HepG2 (cell line): ENCODE measurements around the gene F9. TPM values are rescaled to one million over a fixed set of nuclear protein-coding genes. Genes with fewer than 3 reads are reported as not detected.

ENCODE experiments used
- ATAC-seq: fragments of 200-7000 bp; cut with Tn5 transposase; 3 replicates; pipeline ENCODE4 v1.9.1; 2020; ENCODE audit warnings: mild to moderate bottlenecking, moderate library complexity
- BruUV-seq: library from RNA; stranded (reverse); fragments of 400-500 nt; replicated peaks from 2 replicates; lab custom pipeline; 2021; lab: Mats Ljungman, UMichigan
- CTCF ChIA-PET: fragments of 300-600 bp; formaldehyde crosslinking; extraction: SDS; loops from one replicate; lab custom pipeline; 2021; ENCODE audit warnings: low total read pairs, inconsistent platforms, low intra/inter-chr PET ratio; lab: Yijun Ruan, JAX
- POLR2A ChIA-PET: fragments of 350-600 bp; sonication (Branson Sonifier 250); formaldehyde crosslinking; loops from one replicate; lab custom pipeline; 2020; ENCODE audit warnings: antibody characterized with exemption, inconsistent platforms; lab: Yijun Ruan, JAX
- DNase-seq: peaks from one replicate; pipeline ENCODE4 v3.0.0-alpha.2; 2015; ENCODE audit warnings: low spot score
- FAIRE-seq: peaks from 3 replicates; lab custom pipeline; 2011; peaks lifted over from hg19 to GRCh38; lab: Jason Lieb, UNC
- H2AFZ ChIP-seq: one replicate; pipeline ENCODE4 v1.6.1; 2011; ENCODE audit warnings: low read length, inconsistent platforms
- H3K27ac ChIP-seq: fragments of 300-600 bp; 3 replicates; pipeline ENCODE4 v1.8.0; 2011; ENCODE audit warnings: mixed run types, mild to moderate bottlenecking, mixed read lengths, low read length, inconsistent platforms; ENCODE audit not compliant: insufficient read depth; ENCODE audit errors: extremely low read length
- H3K27me3 ChIP-seq, 2 experiments: fragments of 200-600 bp in 1 of 2; 2 replicates in 1 of 2; 3 replicates in 1 of 2; pipeline versions ENCODE4 v1.6.0 to v1.8.0; 2011; ENCODE audit warnings: low read length in 2 of 2, mild to moderate bottlenecking in 2 of 2, moderate library complexity in 2 of 2, inconsistent platforms in 1 of 2; ENCODE audit not compliant: insufficient read depth in 2 of 2, control insufficient read depth in 1 of 2
- H3K36me3 ChIP-seq, 2 experiments: fragments of 200-600 bp in 1 of 2; replicated peaks in 1 of 2; 2 replicates in 1 of 2; 3 replicates in 1 of 2; pipeline versions ENCODE4 v1.5.1 to v1.8.0; 2011; ENCODE audit warnings: low read length in 2 of 2, inconsistent platforms in 1 of 2; ENCODE audit not compliant: insufficient read depth in 2 of 2, control insufficient read depth in 1 of 2
- H3K4me1 ChIP-seq: 2 replicates; pipeline ENCODE4 v1.5.1; 2012; ENCODE audit warnings: low read length, inconsistent platforms; ENCODE audit not compliant: insufficient read depth
- H3K4me2 ChIP-seq: 2 replicates; pipeline ENCODE4 v1.6.0; 2011; ENCODE audit warnings: low read depth, low read length, inconsistent platforms
- H3K4me3 ChIP-seq, 3 experiments: fragments of 200-600 bp in 1 of 3; sonication (generic), shearing (Covaris generic) in 1 of 3; replicated peaks in 1 of 3; 2 replicates each; pipeline ENCODE4 v1.5.1; 2011 to 2016; ENCODE audit warnings: low read length in 3 of 3, inconsistent platforms in 2 of 3, low read depth in 2 of 3, mild to moderate bottlenecking in 2 of 3, control low read depth in 1 of 3, mixed read lengths in 1 of 3; ENCODE audit not compliant: insufficient read depth in 1 of 3
- H3K79me2 ChIP-seq: one replicate; pipeline ENCODE4 v1.6.1; 2011; ENCODE audit warnings: low read length, inconsistent platforms; ENCODE audit not compliant: insufficient read depth
- H3K9ac ChIP-seq: 2 replicates; pipeline ENCODE4 v1.6.0; 2011; ENCODE audit warnings: mild to moderate bottlenecking, low read depth, low read length, inconsistent platforms; ENCODE audit not compliant: insufficient read depth
- H3K9me3 ChIP-seq: 2 replicates; pipeline ENCODE4 v1.5.1; 2012; ENCODE audit warnings: mild to moderate bottlenecking, low read length
- H4K20me1 ChIP-seq: 2 replicates; pipeline ENCODE4 v1.6.0; 2011; ENCODE audit warnings: inconsistent platforms, mild to moderate bottlenecking, low read length, moderate library complexity; ENCODE audit not compliant: insufficient read depth
- GTF2F1 ChIP-seq: fragments of 150-350 bp; IDR thresholded peaks from 2 replicates; pipeline ENCODE4 v1.6.1; 2014; ENCODE audit warnings: low read length
- ISX ChIP-seq: sonication (generic); formaldehyde crosslinking; conservative IDR thresholded peaks from 2 replicates; pipeline ENCODE4 v1.5.0; 2020; ENCODE audit warnings: missing genetic modification reagents
- MED1 ChIP-seq: sonication (generic); formaldehyde crosslinking; IDR thresholded peaks from 2 replicates; pipeline ENCODE4 v1.4.0; 2020; ENCODE audit warnings: missing genetic modification reagents
- SMARCE1 ChIP-seq: fragments of 450-650 bp; IDR thresholded peaks from 2 replicates; pipeline ENCODE4 v1.6.1; 2017; ENCODE audit warnings: borderline replicate concordance
- SSRP1 ChIP-seq: IDR thresholded peaks from 2 replicates; pipeline ENCODE4 v1.6.1; 2016; ENCODE audit warnings: control low read depth
- ZNF282 ChIP-seq: fragments of 450-650 bp; IDR thresholded peaks from 2 replicates; pipeline ENCODE4 v1.6.1; 2018; ENCODE audit not compliant: partially characterized antibody
- ZNF33B ChIP-seq: sonication (generic); formaldehyde crosslinking; IDR thresholded peaks from 2 replicates; pipeline ENCODE4 v1.5.1; 2020; ENCODE audit warnings: mild to moderate bottlenecking, missing genetic modification reagents
- ZNF841 ChIP-seq: sonication (generic); formaldehyde crosslinking; IDR thresholded peaks from 2 replicates; pipeline ENCODE4 v1.8.1; 2023; ENCODE audit warnings: missing genetic modification reagents, borderline replicate concordance
- WGBS: methylation state at CpG from one replicate; pipeline ENCODE4 v1.1.6; 2017; ENCODE audit warnings: low lambda C conversion rate; 5-methylcytosine and 5-hydroxymethylcytosine counted together
- in situ Hi-C: cut with HindIII; loops from 2 replicates; pipeline ENCODE4 v1.10.0; 2017; ENCODE audit warnings: low pct_unique_long_range_greater_than_20kb; ENCODE audit not compliant: extremely low pct_ligation_motif_present
- intact Hi-C: fragments of 100-400 bp; cut with micrococcal nuclease; formaldehyde crosslinking; loops from one replicate; pipeline ENCODE4 v1.10.0; 2022; ENCODE audit not compliant: unreplicated experiment
- polyA plus RNA-seq, 8 experiments: library from polyadenylated mRNA; depleted of rRNA in 3 of 8; stranded (reverse) in 7 of 8; unstranded in 1 of 8; fragments of >200 nt; fragmentation: Illumina TruSeq in 4 of 8; extraction: Trizol in 4 of 8; gene quantifications; 2 replicates each; pipeline versions ENCODE4 v1.2.1 to v1.2.3, GENCODE V29; 2011 to 2016; ENCODE audit warnings: low read depth in 4 of 8, missing spikeins in 1 of 8, mixed read lengths in 1 of 8; ENCODE audit not compliant: insufficient read depth in 1 of 8
- total RNA-seq, 5 experiments: library from RNA; depleted of rRNA; stranded (reverse); fragments of >200 nt; fragmentation: Illumina TruSeq; extraction: Trizol; gene quantifications; 2 replicates each; pipeline ENCODE4 v1.2.3, GENCODE V29; 2016; ENCODE audit warnings: low read depth in 1 of 5
- TF ChIP-seq, protein P1 (sequence below): fragments of 450-650 bp; IDR thresholded peaks from 2 replicates; pipeline ENCODE4 v1.6.1; 2017; ENCODE audit warnings: mild to moderate bottlenecking
- TF ChIP-seq, protein P2 (sequence below): sonication (generic); formaldehyde crosslinking; IDR thresholded peaks from 2 replicates; pipeline ENCODE4 v1.9.0; 2021; ENCODE audit warnings: mild to moderate bottlenecking, missing genetic modification reagents
- TF ChIP-seq, protein P3 (sequence below): sonication (generic); formaldehyde crosslinking; IDR thresholded peaks from 2 replicates; pipeline ENCODE4 v1.9.0; 2022; ENCODE audit warnings: missing genetic modification reagents, mild to moderate bottlenecking, borderline replicate concordance

F9 gene
- total and polyA plus RNA-seq, 2 of the 13 experiments (the other 11 are each of a cell fraction or from before 2014, with no cell fraction given): not detected

DNA sequence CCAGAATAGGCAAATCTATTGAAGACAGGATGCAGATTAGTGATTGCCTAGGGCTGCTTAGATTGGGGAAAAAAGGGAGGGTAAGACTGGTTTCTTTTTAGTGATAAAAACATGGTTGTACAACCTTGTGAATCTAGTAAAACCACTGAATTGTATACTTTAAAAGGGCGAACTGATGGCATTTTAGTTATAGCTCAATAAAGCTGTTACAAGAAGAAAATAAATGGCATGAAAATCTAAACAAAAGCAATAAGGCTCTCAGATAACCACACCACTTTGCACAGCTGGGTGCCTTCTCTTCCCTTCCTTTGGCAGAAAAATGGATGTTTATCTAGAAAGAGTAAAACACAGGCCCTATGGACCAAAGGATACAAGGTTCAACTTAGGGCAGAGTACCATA, 69.6 kb downstream of the F9 start:
- no peaks in the 10 kb centered on the region for H3K9me3 ChIP-seq
- no TSS peak for BruUV-seq
- DNase-seq: no peak
- no peak overlapping the region for H3K4me3 ChIP-seq
- no peak for FAIRE-seq
- 0% methylated on average over 1 of the region's 1 CpG for WGBS
- H3K27ac ChIP-seq: no peak overlapping the region
- ChIA-PET CTCF (no interaction called here), POLR2A (no interaction called here)
- no peaks in the 10 kb centered on the region for H3K36me3 ChIP-seq
- no peak overlapping the region for H3K9ac ChIP-seq
- no peaks in the 10 kb centered on the region for H3K4me1 ChIP-seq
- no peaks in the 10 kb centered on the region for H3K27me3 ChIP-seq
- no peak overlapping the region for H2AFZ ChIP-seq
- intact Hi-C loops (no loop called here), in situ Hi-C loops (no loop called here)
- no peak overlapping the region for H3K4me2 ChIP-seq
- no peaks in the 10 kb centered on the region for H3K79me2 ChIP-seq
- ATAC-seq: no peak
- TF ChIP-seq MED1 (CRISPR knock-in tag): no peak
- no peak for TF ChIP-seq ZNF841 (CRISPR knock-in tag)
- TF ChIP-seq, protein P1, sequence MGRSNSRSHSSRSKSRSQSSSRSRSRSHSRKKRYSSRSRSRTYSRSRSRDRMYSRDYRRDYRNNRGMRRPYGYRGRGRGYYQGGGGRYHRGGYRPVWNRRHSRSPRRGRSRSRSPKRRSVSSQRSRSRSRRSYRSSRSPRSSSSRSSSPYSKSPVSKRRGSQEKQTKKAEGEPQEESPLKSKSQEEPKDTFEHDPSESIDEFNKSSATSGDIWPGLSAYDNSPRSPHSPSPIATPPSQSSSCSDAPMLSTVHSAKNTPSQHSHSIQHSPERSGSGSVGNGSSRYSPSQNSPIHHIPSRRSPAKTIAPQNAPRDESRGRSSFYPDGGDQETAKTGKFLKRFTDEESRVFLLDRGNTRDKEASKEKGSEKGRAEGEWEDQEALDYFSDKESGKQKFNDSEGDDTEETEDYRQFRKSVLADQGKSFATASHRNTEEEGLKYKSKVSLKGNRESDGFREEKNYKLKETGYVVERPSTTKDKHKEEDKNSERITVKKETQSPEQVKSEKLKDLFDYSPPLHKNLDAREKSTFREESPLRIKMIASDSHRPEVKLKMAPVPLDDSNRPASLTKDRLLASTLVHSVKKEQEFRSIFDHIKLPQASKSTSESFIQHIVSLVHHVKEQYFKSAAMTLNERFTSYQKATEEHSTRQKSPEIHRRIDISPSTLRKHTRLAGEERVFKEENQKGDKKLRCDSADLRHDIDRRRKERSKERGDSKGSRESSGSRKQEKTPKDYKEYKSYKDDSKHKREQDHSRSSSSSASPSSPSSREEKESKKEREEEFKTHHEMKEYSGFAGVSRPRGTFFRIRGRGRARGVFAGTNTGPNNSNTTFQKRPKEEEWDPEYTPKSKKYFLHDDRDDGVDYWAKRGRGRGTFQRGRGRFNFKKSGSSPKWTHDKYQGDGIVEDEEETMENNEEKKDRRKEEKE: no peak
- TF ChIP-seq GTF2F1: no peak
- TF ChIP-seq, protein P2, sequence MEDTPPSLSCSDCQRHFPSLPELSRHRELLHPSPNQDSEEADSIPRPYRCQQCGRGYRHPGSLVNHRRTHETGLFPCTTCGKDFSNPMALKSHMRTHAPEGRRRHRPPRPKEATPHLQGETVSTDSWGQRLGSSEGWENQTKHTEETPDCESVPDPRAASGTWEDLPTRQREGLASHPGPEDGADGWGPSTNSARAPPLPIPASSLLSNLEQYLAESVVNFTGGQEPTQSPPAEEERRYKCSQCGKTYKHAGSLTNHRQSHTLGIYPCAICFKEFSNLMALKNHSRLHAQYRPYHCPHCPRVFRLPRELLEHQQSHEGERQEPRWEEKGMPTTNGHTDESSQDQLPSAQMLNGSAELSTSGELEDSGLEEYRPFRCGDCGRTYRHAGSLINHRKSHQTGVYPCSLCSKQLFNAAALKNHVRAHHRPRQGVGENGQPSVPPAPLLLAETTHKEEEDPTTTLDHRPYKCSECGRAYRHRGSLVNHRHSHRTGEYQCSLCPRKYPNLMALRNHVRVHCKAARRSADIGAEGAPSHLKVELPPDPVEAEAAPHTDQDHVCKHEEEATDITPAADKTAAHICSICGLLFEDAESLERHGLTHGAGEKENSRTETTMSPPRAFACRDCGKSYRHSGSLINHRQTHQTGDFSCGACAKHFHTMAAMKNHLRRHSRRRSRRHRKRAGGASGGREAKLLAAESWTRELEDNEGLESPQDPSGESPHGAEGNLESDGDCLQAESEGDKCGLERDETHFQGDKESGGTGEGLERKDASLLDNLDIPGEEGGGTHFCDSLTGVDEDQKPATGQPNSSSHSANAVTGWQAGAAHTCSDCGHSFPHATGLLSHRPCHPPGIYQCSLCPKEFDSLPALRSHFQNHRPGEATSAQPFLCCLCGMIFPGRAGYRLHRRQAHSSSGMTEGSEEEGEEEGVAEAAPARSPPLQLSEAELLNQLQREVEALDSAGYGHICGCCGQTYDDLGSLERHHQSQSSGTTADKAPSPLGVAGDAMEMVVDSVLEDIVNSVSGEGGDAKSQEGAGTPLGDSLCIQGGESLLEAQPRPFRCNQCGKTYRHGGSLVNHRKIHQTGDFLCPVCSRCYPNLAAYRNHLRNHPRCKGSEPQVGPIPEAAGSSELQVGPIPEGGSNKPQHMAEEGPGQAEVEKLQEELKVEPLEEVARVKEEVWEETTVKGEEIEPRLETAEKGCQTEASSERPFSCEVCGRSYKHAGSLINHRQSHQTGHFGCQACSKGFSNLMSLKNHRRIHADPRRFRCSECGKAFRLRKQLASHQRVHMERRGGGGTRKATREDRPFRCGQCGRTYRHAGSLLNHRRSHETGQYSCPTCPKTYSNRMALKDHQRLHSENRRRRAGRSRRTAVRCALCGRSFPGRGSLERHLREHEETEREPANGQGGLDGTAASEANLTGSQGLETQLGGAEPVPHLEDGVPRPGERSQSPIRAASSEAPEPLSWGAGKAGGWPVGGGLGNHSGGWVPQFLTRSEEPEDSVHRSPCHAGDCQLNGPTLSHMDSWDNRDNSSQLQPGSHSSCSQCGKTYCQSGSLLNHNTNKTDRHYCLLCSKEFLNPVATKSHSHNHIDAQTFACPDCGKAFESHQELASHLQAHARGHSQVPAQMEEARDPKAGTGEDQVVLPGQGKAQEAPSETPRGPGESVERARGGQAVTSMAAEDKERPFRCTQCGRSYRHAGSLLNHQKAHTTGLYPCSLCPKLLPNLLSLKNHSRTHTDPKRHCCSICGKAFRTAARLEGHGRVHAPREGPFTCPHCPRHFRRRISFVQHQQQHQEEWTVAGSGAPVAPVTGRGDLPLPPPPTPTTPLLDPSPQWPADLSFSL (CRISPR knock-in tag): no peak
- no peak for TF ChIP-seq ZNF282
- TF ChIP-seq ZNF33B (CRISPR knock-in tag): no peak
- no peak for TF ChIP-seq SMARCE1
- TF ChIP-seq, protein P3, sequence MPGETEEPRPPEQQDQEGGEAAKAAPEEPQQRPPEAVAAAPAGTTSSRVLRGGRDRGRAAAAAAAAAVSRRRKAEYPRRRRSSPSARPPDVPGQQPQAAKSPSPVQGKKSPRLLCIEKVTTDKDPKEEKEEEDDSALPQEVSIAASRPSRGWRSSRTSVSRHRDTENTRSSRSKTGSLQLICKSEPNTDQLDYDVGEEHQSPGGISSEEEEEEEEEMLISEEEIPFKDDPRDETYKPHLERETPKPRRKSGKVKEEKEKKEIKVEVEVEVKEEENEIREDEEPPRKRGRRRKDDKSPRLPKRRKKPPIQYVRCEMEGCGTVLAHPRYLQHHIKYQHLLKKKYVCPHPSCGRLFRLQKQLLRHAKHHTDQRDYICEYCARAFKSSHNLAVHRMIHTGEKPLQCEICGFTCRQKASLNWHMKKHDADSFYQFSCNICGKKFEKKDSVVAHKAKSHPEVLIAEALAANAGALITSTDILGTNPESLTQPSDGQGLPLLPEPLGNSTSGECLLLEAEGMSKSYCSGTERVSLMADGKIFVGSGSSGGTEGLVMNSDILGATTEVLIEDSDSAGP (CRISPR knock-in tag): no peak
- TF ChIP-seq ISX (CRISPR knock-in tag): no peak
- no peak for TF ChIP-seq SSRP1 (CRISPR knock-in tag)
- H4K20me1 ChIP-seq: no peaks in the 10 kb centered on the region
